ENCODE data around the gene GPR143.
"Not testable (repeated sequence)": the region's sequence is repeated elsewhere in the genome, so short reads cannot be mapped to it uniquely, and the experiment has no call there.

GPR143 gene

GRCh38 chrX:9768321-9768839, 2.7 kb upstream of the GPR143 start:
- not testable (repeated sequence) for DNase-seq (ENCODE audit: low read depth)

GRCh38 chrX:9767375-9767774, 1.7 kb upstream of the GPR143 start:
- no peak for DNase-seq (ENCODE audit: low read depth)

GRCh38 chrX:9765072-9765736, 443 bp downstream of the GPR143 start:
- no peak for DNase-seq (ENCODE audit: low read depth)

GRCh38 chrX:9759337-9759736, 6.3 kb downstream of the GPR143 start:
- no peak for DNase-seq (ENCODE audit: low read depth)

- no peak for DNase-seq (ENCODE audit: low read depth)
Measured at GRCh38 chrX:9758021-9758638, 7.5 kb downstream of the GPR143 start.

GRCh38 chrX:9757366-9757765, 8.3 kb downstream of the GPR143 start:
- no peak for DNase-seq (ENCODE audit: low read depth)

- no peak for DNase-seq (ENCODE audit: low read depth)
Measured at GRCh38 chrX:9749146-9749692, 16.4 kb downstream of the GPR143 start.

GRCh38 chrX:9747644-9748043, 18.0 kb downstream of the GPR143 start:
- DNase-seq (ENCODE audit: low read depth): no peak

GRCh38 chrX:9746148-9746888, 19.3 kb downstream of the GPR143 start:
- DNase-seq (ENCODE audit: low read depth): no peak

GRCh38 chrX:9745417-9746115, 20.1 kb downstream of the GPR143 start:
- no peak for DNase-seq (ENCODE audit: low read depth)

GRCh38 chrX:9739130-9739529, 26.5 kb downstream of the GPR143 start:
- DNase-seq (ENCODE audit: low read depth): no peak

GRCh38 chrX:9738151-9738550, 27.5 kb downstream of the GPR143 start:
- no peak for DNase-seq (ENCODE audit: low read depth)

- no peak for DNase-seq (ENCODE audit: low read depth)
Measured at GRCh38 chrX:9737363-9737762, 28.3 kb downstream of the GPR143 start.

GRCh38 chrX:9730752-9731151, 34.9 kb downstream of the GPR143 start:
- no peak for DNase-seq (ENCODE audit: low read depth)

GRCh38 chrX:9730078-9730477, 35.6 kb downstream of the GPR143 start:
- DNase-seq (ENCODE audit: low read depth): no peak

GRCh38 chrX:9729171-9729885, 36.3 kb downstream of the GPR143 start:
- no peak for DNase-seq (ENCODE audit: low read depth)

GRCh38 chrX:9728261-9728660, 37.4 kb downstream of the GPR143 start:
- DNase-seq (ENCODE audit: low read depth): no peak

- no peak for DNase-seq (ENCODE audit: low read depth)
Measured at GRCh38 chrX:9724711-9725110, 40.9 kb downstream of the GPR143 start.

- no peak for DNase-seq (ENCODE audit: low read depth)
Measured at GRCh38 chrX:9717376-9717775, 48.3 kb downstream of the GPR143 start.

GRCh38 chrX:9710332-9710731, 55.3 kb downstream of the GPR143 start:
- no peak for DNase-seq (ENCODE audit: low read depth)

GRCh38 chrX:9708923-9709553, 56.6 kb downstream of the GPR143 start:
- peak; percentile 53 for DNase-seq (ENCODE audit: low read depth)
